Thyroid gland (tissue), 4 donors: ENCODE measurements around the gene LENG9. TPM values are rescaled to one million over a fixed set of nuclear protein-coding genes. Genes with fewer than 3 reads are reported as not detected.
"Not testable (repeated sequence)": the region's sequence is repeated elsewhere in the genome, so short reads cannot be mapped to it uniquely, and the experiment has no call there.

Experiments used
- DNase-seq, 2 donors: peaks; one replicate each; pipeline ENCODE4 v3.0.0-alpha.2; 2019
- H3K27ac ChIP-seq, 3 donors: fragments of 200-600 bp; sonication (generic); 1 replicate in 2 of 3; 2 replicates in 1 of 3; pipeline ENCODE4 v1.5.1; 2016 to 2019; ENCODE audit warnings: mild to moderate bottlenecking in 1 of 3, moderate library complexity in 1 of 3
- H3K27me3 ChIP-seq: fragments of 200-600 bp; sonication (generic); one replicate; pipeline ENCODE4 v1.5.1; 2019
- H3K36me3 ChIP-seq, 2 donors: fragments of 200-600 bp; sonication (generic); one replicate each; pipeline ENCODE4 v1.5.1; 2016 to 2019
- H3K4me1 ChIP-seq, 2 donors: fragments of 200-600 bp; sonication (generic); one replicate each; pipeline ENCODE4 v1.5.1; 2017 to 2019
- H3K4me3 ChIP-seq, 3 donors: fragments of 200-600 bp; sonication (generic); replicated peaks in 1 of 3; 1 replicate in 2 of 3; 2 replicates in 1 of 3; pipeline ENCODE4 v1.5.1; 2016; ENCODE audit warnings: mild to moderate bottlenecking in 1 of 3
- H3K9me3 ChIP-seq: fragments of 200-600 bp; sonication (generic); one replicate; pipeline ENCODE4 v1.5.1; 2017
- POLR2A ChIP-seq, 2 donors: fragments of 450-650 bp; IDR thresholded peaks; one replicate each; pipeline ENCODE4 v1.6.1; 2017; ENCODE audit warnings: antibody characterized with exemption in 2 of 2, mild to moderate bottlenecking in 2 of 2, moderate library complexity in 1 of 2
- WGBS, 2 donors: methylation state at CpG; one replicate each; pipeline ENCODE4 v1.1.5; 2017; 5-methylcytosine and 5-hydroxymethylcytosine counted together
- intact Hi-C: fragments of 100-400 bp; cut with DNase I; formaldehyde crosslinking; loops from one replicate; pipeline ENCODE4 v1.15.1; 2023
- total RNA-seq, 4 donors: library from RNA; depleted of rRNA; stranded (reverse); fragments of >200 nt; gene quantifications; one replicate each; pipeline ENCODE4 v1.2.3, GENCODE V29; 2016
- TF ChIP-seq, protein P1 (sequence below), 6 experiments: fragments of 200-600 bp in 3 of 6; fragments of 450-650 bp in 3 of 6; sonication (generic) in 3 of 6; IDR thresholded peaks; one replicate each; pipeline ENCODE4 v1.5.1; 2016 to 2019; ENCODE audit warnings: antibody characterized with exemption in 6 of 6, mild to moderate bottlenecking in 2 of 6, inconsistent platforms in 1 of 6, moderate library complexity in 1 of 6

The LENG9 gene
- total RNA-seq, 4 donors from 2014 or later: 1.3 to 4.6 (median 3.2) TPM

DNA sequence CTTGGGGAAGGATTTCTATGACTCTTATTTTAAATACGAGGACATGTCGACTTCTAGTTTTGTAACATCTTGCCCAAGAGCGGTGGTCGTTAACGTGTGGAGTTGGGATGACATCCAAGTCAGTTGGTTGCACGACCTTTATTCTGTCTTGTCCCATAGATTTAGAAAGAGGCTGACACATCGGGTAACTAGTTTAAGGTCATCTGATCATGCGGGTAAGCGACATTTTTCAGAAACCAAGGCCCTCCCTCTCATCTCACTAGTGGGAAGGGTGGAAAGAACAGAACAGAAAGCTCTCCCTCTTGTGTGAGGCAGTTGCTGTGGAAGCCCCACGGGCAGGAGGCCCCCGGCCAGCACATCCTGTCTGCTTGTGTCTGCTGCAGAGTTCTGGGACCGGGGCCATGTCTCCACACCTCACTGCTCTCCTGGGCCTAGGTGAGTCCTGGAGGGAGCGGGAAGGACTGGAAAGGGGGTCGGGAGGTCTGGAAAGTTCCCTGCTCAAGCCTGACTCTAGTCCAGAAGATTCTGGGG is 39.0 kb upstream of the LENG9 start, which contains the start of gene LAIR2:
Gene LAIR2, plus strand, starts transcription at position 314 of the 531 bp plus-strand sequence. Its CDS starts 88 bp downstream, at position 402.
- Histone ChIP-seq H3K27ac (no peak within 1 kb of the TSS), H3K4me1 (no peaks in the 10 kb centered on the region), H3K36me3 (no peaks in the 10 kb centered on the region), H3K4me3 (no peak within 1 kb of the TSS), H3K9me3 (no peaks in the 10 kb centered on the region), H3K27me3 (no peaks in the 10 kb centered on the region)
- 54 to 58% methylated on average over 13 to 14 of the region's 14 CpGs for WGBS, 2 donors
- TF ChIP-seq, protein P1, sequence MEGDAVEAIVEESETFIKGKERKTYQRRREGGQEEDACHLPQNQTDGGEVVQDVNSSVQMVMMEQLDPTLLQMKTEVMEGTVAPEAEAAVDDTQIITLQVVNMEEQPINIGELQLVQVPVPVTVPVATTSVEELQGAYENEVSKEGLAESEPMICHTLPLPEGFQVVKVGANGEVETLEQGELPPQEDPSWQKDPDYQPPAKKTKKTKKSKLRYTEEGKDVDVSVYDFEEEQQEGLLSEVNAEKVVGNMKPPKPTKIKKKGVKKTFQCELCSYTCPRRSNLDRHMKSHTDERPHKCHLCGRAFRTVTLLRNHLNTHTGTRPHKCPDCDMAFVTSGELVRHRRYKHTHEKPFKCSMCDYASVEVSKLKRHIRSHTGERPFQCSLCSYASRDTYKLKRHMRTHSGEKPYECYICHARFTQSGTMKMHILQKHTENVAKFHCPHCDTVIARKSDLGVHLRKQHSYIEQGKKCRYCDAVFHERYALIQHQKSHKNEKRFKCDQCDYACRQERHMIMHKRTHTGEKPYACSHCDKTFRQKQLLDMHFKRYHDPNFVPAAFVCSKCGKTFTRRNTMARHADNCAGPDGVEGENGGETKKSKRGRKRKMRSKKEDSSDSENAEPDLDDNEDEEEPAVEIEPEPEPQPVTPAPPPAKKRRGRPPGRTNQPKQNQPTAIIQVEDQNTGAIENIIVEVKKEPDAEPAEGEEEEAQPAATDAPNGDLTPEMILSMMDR (IDR thresholded peaks at IDR 0.05): no peak
- no peak for TF ChIP-seq POLR2A (IDR thresholded peaks at IDR 0.05)
- intact Hi-C loops: no loop called here
- peak in 1 of 2 donors; percentile 4 for DNase-seq

DNA sequence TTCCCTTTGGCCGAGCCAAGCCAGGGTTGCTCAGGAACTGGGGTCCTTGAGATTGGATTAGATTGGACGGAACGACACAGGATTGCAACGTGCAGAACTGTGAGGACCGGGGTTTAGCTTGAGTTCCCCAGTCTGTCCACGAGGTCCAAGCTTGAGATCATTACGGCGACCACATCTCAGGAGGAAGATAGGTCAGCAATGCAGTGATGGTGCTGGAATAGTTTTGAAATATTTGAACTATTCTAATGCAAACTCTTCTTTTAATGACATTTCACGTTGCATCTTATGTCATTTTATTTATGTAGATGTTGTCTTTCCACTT is 34.8 kb upstream of the LENG9 start:
- H3K36me3 ChIP-seq, H3K4me1 ChIP-seq, H3K27ac ChIP-seq, H3K4me3 ChIP-seq, intact Hi-C loops, H3K9me3 ChIP-seq, DNase-seq, H3K27me3 ChIP-seq: not testable (repeated sequence)
- WGBS, 2 donors: 81 to 83% methylated on average over 2 to 8 of the region's 9 CpGs

DNA sequence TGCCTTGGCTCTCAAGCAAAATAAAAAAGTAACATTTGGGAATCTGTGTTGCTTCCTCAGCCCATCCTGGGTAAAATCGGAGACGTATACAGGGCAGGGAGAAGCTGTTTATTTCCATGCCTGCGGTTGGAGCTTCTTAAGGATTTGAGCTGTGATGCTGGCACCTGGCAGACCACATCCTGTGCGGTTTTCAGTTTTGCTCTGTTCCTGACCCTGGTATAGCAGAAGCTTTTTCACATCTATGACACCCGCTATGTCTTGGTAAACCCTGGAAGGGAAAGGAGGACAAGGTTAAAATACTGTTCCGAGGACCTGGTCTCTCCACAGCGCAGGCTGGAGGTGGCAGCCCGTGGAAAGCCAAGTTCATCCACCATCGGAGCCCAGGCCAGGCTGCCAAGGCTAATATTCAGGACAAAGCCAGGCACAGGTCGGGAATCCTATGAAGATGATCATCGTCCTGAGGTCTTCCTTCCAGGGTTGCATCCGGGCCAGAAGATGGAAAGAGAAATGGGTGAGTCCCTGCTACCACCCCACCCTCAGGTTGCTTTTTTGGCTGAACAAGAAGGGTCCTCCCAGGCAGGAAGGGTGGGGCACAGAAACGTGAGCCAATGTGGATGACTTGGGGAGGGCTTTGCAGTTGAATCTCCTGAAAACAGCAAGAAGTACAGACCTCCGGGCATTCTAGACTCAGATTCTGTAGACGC is 34.3 kb upstream of the LENG9 start:
- H3K36me3 ChIP-seq, H3K27ac ChIP-seq, DNase-seq, intact Hi-C loops, H3K27me3 ChIP-seq, H3K4me1 ChIP-seq, H3K9me3 ChIP-seq, H3K4me3 ChIP-seq: not testable (repeated sequence)
- 69 to 75% methylated on average over 5 to 8 of the region's 15 CpGs for WGBS, 2 donors

DNA sequence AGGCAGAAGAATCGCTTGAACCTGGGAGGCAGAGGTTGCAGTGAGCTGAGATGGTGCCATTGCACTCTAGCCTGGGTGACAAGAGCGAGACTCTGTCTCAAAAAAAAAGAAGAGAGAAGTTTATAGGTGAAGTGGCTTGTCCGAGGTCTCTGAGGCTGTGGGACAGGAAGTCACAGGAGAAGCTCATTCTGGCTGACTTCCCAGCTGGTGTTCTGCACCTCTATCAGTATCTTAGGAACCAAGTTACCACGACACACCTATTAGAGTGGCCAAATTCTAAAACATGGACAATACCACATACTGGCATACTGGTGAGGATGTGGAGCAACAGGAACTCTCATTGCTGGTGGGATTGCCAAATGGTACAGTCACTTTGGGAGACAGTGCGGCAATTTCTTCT is 31.7 kb upstream of the LENG9 start:
- H3K9me3 ChIP-seq, H3K4me1 ChIP-seq, H3K36me3 ChIP-seq, H3K27ac ChIP-seq, H3K4me3 ChIP-seq, DNase-seq, intact Hi-C loops, H3K27me3 ChIP-seq: not testable (repeated sequence)
- 65 to 66% methylated on average over 5 of the region's 5 CpGs for WGBS, 2 donors

DNA sequence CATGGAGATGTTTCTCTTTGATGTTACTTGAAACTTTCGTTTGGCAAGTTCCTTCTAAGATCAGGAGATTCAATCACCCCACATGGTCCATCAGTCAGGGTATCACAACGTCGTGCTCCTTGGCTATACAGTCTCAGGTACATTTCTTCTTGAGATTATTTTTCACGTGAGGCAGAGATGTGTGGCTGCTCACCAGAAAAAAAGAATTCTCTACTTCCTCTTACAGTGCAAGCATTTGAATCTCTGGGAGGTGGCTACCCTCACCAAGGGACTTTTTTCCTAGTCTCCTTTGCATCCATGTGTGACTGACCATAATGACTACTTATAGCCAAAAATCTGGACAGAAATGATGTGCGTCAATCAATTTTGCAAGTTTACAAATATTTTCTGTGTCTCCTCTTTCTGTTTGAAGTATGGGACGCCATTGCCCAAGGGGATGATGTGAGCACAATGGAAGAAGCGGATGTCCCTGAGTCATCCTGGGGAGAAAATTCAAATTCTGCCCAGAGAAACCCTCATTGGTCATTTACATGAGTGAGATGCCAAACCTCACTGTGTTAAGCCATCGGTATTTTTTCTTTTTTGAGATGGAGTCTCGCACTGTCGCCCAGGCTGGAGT is 30.5 kb upstream of the LENG9 start:
- Histone ChIP-seq H3K27me3 (no peaks in the 10 kb centered on the region), H3K9me3 (no peaks in the 10 kb centered on the region), H3K27ac (no peak overlapping the region), H3K4me1 (no peaks in the 10 kb centered on the region), H3K36me3 (no peaks in the 10 kb centered on the region), H3K4me3 (no peak overlapping the region)
- WGBS, 2 donors: 71 to 72% methylated on average over 10 of the region's 10 CpGs
- intact Hi-C loops: no loop called here
- no peak for DNase-seq
- TF ChIP-seq, protein P1 (IDR thresholded peaks at IDR 0.05): no peak
- no peak for TF ChIP-seq POLR2A (IDR thresholded peaks at IDR 0.05)

DNA sequence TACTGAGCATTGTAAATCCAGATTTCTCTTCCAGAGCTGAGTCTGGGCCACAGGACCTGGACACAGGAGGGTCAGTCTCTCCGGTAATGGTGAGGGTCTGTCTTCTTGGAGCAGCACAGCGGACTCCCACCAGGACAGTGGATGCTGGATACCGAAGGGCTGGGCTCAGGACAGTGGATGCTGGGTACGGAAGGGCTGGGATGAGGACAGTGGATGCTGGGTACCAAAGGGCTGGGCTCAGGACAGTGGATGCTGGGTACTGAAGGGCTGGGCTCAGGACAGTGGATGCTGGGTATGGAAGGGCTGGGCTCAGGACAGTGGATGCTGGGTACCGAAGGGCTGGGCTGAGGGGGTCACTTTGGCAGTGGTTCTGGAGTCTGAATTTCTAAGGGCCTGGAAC is 29.5 kb upstream of the LENG9 start:
- DNase-seq, H3K9me3 ChIP-seq, H3K36me3 ChIP-seq, intact Hi-C loops, H3K27me3 ChIP-seq, H3K27ac ChIP-seq, H3K4me1 ChIP-seq, H3K4me3 ChIP-seq: not testable (repeated sequence)
- WGBS, 2 donors: 78 to 88% methylated on average over 5 of the region's 5 CpGs

DNA sequence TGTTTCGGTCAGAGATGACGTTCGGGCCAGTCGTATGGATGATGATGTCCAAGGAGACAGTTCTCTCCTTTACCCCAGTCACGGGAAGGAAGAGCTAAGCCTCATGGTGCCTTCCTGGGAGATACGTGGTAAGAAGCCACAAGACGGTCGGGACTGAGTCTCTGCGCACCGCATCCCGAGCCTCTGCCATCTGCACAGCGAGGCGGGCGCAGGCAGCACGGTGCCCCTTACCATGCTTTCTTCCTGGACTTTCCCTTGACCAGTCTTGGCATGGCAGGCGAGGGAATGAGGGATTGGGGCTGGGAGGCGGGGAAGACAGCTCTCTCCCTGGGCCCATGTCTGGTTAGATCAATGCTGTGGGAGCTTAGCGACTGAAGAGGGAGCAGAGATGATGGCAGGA is 29.0 kb upstream of the LENG9 start:
- TF ChIP-seq, protein P1 (IDR thresholded peaks at IDR 0.05): no peak
- TF ChIP-seq POLR2A (IDR thresholded peaks at IDR 0.05): no peak
- Histone ChIP-seq H3K27me3 (no peaks in the 10 kb centered on the region), H3K4me3 (no peak overlapping the region), H3K36me3 (no peaks in the 10 kb centered on the region), H3K27ac (no peak overlapping the region), H3K9me3 (no peaks in the 10 kb centered on the region), H3K4me1 (no peaks in the 10 kb centered on the region)
- intact Hi-C loops: no loop called here
- no peak for DNase-seq
- WGBS, 2 donors: 84 to 85% methylated on average over 18 of the region's 18 CpGs
